NCI-H460 (cell line): ENCODE results near the gene TMEM236. TPM values are rescaled to one million over a fixed set of nuclear protein-coding genes. Genes with fewer than 3 reads are reported as not detected.

Experiments used
- DNase-seq: peaks from one replicate; pipeline ENCODE4 v3.0.0-alpha.2; 2016; ENCODE audit warnings: low read depth; ENCODE audit errors: extremely low read depth
- small RNA-seq, 2 experiments: library from RNA; depleted of rRNA; stranded (forward); fragments of <200 nt; gene quantifications; one replicate each; pipeline ENCODE3, GENCODE V24; 2014
- total RNA-seq: library from RNA; depleted of rRNA; stranded (reverse); fragments of >200 nt; shearing (Covaris generic); gene quantifications from 2 replicates; pipeline ENCODE4 v1.2.3, GENCODE V29; 2014; rRNA removed

TMEM236 gene
- total RNA-seq, 1 experiment from 2014 or later = 0.10 TPM

DNA sequence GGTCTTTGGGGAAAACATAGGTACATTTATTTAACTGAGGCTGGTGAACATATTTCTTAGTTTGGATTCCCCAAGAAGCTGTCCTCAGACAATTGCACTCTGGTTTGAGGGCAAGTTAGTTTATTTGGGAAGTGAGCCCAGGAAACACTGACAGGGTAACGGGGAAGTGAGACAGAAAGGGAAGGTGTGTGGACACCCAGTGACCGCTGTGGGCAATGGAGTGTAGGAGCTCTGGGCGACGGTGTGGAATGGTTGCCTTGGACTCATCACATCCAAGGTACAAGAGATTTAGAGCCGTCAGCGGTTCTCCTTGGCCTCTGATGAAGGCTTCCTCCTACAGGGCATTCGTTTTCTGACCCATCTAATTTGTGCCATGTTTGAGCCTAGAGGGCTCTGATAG, 64.2 kb downstream of the TMEM236 start:
- no peak for DNase-seq

DNA sequence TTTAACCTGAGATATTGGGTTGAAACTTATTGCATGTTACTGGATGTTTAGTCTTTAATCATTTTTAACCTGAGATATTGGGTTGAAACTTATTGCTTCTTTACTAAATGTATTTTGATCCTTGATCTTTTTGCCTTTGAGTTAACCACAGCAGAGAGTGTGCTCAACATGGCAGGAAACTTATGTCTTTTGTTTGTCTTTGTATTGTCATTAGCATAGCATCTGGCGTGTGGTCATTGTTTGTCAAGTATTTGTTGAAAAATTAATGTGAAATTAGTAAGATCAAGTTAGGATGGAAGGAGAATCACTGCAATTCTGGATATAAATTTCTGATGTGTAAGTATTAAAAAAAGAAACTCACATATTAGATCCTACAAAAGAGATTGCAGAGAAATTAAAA, 65.3 kb downstream of the TMEM236 start:
- no peak for DNase-seq

DNA sequence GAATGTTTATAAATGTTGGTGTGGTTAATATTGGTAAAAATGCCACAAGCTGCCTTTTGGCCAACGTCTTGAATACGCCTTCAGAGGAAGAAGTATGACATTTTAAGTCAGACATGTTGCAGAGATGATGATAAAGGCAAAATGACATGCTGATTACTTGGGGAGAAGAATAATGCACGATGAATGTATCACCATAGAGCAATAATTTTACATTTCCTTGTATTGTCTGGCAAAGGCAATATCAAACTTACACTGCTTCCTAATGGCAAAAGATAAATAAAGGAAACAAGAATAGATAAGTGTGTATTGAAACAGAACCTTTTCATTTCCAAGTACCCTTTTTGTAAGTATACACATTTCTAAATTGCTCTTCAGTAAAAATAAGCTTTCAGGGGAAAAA, 65.8 kb downstream of the TMEM236 start:
- DNase-seq = no peak

DNA sequence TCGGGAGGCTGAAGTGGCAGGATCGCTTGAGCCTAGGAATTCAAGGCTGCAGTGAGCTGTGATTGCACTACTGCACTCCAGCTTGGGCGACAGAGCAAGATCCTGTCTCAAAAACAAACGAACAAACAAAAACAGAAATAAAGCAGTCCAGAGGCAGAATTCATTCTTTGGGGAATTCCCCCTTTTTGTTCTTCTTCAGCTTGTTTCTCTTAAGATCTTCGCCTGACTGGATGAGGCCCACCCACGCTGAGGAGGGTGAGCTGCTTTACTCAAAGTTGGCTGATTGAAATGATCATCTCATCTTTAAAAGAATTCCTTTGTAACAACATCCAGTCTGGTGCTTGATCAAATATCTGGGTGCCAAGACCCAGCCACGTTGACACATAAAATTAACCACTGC, 67.8 kb downstream of the TMEM236 start:
- DNase-seq = no peak

GRCh38 chr10:17820943-17821342, 68.9 kb downstream of the TMEM236 start:
- no peak for DNase-seq

DNA sequence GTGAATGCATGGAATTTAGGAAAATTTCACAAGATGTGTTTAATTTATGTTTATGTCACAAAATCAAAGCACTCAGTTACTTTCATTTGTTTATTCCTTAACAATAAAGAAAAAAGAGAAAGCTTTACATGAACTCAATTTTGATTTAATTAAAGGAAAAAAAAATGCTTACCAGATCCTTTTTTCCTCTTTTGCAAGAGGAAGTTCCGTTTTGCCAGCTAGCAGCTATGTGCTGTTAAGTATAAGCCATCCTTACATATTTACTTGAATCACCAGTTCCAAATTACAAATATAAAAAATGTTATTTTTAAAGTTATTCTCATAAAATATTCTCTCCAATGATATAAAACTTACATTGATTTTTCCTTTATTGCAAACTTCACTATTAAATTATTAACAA, 69.9 kb downstream of the TMEM236 start:
- DNase-seq = no peak

DNA sequence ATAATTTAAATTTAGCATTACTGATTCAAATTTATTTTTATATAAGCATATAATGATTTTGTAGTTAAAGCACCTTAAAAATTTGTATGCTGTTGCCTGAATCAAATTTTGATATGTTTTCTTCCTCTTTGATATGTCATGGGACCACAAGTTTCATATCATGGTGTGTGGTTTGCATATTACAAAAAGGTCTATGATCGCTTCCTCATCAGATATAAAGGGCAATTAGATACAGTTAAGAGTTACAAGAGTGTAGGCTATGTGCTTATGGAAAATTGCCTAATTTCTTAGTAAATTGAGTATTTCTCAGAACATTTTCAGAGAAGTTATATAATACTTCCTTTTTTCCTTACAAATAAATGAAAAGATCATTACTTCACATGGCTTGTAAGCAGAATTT, 79.3 kb downstream of the TMEM236 start:
- no peak for DNase-seq

GRCh38 chr10:17831896-17832295, 79.9 kb downstream of the TMEM236 start:
- DNase-seq = no peak

- DNase-seq = no peak
Measured at GRCh38 chr10:17833656-17834055, 81.7 kb downstream of the TMEM236 start.

DNA sequence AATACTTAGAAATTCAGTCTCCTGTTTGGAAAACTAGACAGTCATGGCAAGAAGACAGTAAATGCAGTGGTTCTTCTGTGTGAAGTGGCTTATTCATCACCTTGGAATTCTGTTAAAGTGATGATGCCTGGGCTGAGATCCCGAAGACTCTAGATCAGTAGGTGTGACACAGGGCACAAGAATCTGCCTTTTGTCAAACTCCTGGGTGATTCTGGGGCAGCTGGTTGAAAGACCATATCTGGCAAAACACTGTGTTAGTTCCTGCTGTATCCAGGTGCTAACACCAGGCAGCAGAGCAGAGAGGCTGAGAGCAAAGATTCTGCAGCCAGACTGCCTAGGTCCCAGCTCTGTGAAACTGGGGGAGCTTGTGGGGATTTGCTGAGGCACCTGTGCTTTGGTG, 83.7 kb downstream of the TMEM236 start:
- DNase-seq = peak; percentile 58

- peak; percentile 9 for DNase-seq
Measured at GRCh38 chr10:17836942-17837341, 84.9 kb downstream of the TMEM236 start.

- DNase-seq = no peak
Measured at GRCh38 chr10:17838080-17838648, 86.2 kb downstream of the TMEM236 start.

DNA sequence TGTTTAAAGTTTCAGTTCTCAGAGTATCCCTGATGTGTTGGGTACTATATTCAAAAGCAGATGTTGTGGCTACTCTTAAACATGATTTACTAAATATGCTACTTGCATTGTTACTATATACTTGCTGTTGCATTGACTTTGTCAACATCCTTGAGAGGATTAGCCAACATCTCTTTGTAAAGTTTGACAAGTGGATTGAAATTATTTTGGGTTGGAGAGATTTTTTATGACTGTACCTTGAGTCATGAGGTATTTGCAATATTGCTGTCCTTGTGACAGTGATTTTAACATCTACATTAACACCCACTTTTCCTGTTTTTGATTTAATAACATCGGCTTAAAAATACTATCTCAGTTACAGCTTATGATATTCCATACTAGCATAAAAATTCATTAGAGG, 89.0 kb downstream of the TMEM236 start:
- no peak for DNase-seq

DNA sequence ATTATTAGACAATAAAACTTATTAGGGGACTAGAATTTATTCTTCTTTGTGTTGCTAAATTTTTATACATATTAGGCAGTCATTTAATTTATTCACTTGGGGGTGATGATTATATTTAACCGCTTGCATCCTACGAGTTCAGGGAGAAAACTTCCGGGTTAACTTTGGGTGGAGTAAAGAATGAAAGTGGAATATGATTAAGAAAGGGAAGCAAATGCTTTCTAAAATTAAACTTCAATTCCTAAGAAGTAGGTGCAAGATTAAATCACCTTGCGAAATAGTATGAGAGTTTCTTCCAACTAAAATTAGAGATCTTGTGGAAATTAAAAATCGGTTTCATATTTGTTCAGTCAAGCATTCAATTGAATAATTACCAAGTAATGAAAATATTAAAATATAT, 90.6 kb downstream of the TMEM236 start:
- DNase-seq = no peak

GRCh38 chr10:17847585-17848296, 95.7 kb downstream of the TMEM236 start:
- no peak for DNase-seq

DNA sequence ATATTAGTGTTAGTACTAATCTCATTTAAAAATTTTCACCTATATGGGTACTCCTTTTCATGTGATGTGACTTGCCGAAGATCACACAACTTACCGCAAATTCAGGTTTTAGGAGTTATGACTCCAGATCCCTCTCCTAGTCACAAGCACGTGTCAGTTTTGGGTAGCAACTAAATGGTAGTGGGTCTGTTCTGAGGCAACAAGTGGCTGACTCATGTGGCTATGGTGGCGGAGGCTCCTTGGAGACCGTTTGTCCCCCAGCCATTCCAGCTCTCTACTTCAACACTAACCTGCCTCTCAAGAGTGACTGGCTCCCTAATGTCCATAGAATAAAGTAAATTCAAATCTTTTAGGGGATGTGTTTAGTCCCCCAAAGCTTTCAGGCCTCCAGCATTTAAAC, 96.6 kb downstream of the TMEM236 start:
- no peak for DNase-seq

Small RNA genes within 50 kb of the gene (small RNA-seq; reads per million reads assigned to genes)
- 0 reads per million in 2 experiments for gene MIR511

Other genes with a start within 250 kb of the TMEM236 start
- 43.5 and 44.2 TPM in 2 replicates for gene HACD1, start 134.8 kb upstream of the TMEM236 start, total RNA-seq
- gene STAM, start 108.0 kb upstream of the TMEM236 start, total RNA-seq = 18.0 and 18.6 TPM in 2 replicates
- gene MRC1, start 57.1 kb downstream of the TMEM236 start, total RNA-seq = 0.14 and 0.15 TPM in 2 replicates
- not detected in 2 replicates for gene SLC39A12, start 199.7 kb downstream of the TMEM236 start, total RNA-seq